Calu3 (cell line): ENCODE results near the gene GNA14. TPM values are rescaled to one million over a fixed set of nuclear protein-coding genes. Genes with fewer than 3 reads are reported as not detected.
"Not testable (repeated sequence)": the region's sequence is repeated elsewhere in the genome, so short reads cannot be mapped to it uniquely, and the experiment has no call there.

Experiments
- BruUV-seq: library from RNA; stranded (reverse); fragments of 400-500 nt; replicated peaks from 2 replicates; lab custom pipeline; 2021; lab: Mats Ljungman, UMichigan
- CTCF ChIA-PET: fragments of 300-600 bp; sonication (Branson Sonifier 250); formaldehyde crosslinking; loops from one replicate; lab custom pipeline; 2022; ENCODE audit warnings: antibody characterized with exemption; lab: Charles Lee
- DNase-seq: peaks from one replicate; pipeline ENCODE4 v3.0.0; 2022
- H3K27ac Mint-ChIP-seq: one replicate; pipeline ENCODE4 v1.8.0; 2022; ENCODE audit warnings: mixed read lengths; ENCODE audit not compliant: unreplicated experiment
- H3K27me3 Mint-ChIP-seq: one replicate; pipeline ENCODE4 v1.8.0; 2022; ENCODE audit warnings: mixed read lengths; ENCODE audit not compliant: unreplicated experiment
- H3K36me3 Mint-ChIP-seq: one replicate; pipeline ENCODE4 v1.8.0; 2022; ENCODE audit warnings: mild to moderate bottlenecking, moderate library complexity, mixed read lengths; ENCODE audit not compliant: insufficient read depth, unreplicated experiment
- H3K4me1 Mint-ChIP-seq: one replicate; pipeline ENCODE4 v1.8.0; 2022; ENCODE audit warnings: mild to moderate bottlenecking, low read depth, mixed read lengths; ENCODE audit not compliant: unreplicated experiment
- H3K4me3 Mint-ChIP-seq: one replicate; pipeline ENCODE4 v1.8.0; 2022; ENCODE audit warnings: mild to moderate bottlenecking, low read depth, moderate library complexity, mixed read lengths; ENCODE audit not compliant: unreplicated experiment
- H3K9me3 Mint-ChIP-seq: one replicate; pipeline ENCODE4 v1.8.0; 2022; ENCODE audit warnings: low read depth, mixed read lengths; ENCODE audit not compliant: unreplicated experiment
- intact Hi-C: fragments of 100-400 bp; cut with micrococcal nuclease; formaldehyde crosslinking; loops from one replicate; pipeline ENCODE4 v1.10.0; 2022; ENCODE audit not compliant: unreplicated experiment
- total RNA-seq: library from RNA; stranded (reverse); gene quantifications from 2 replicates; pipeline ENCODE4 v1.2.3, GENCODE V29; 2022
- TF ChIP-seq, protein P1 (sequence below): fragments of 200-600 bp; IDR thresholded peaks from one replicate; pipeline ENCODE4 v1.8.0; 2022; ENCODE audit warnings: antibody characterized with exemption; ENCODE audit not compliant: unreplicated experiment

Gene GNA14
- total RNA-seq, 1 experiment from 2014 or later: not detected

- no peaks in the 10 kb centered on the region for H3K4me1 Mint-ChIP-seq
- intact Hi-C loops: no loop called here
- no peak overlapping the region for H3K27ac Mint-ChIP-seq
- no TSS peak for BruUV-seq
- H3K27me3 Mint-ChIP-seq: peaks cover 41% of the 10 kb centered on the region
- TF ChIP-seq, protein P1, sequence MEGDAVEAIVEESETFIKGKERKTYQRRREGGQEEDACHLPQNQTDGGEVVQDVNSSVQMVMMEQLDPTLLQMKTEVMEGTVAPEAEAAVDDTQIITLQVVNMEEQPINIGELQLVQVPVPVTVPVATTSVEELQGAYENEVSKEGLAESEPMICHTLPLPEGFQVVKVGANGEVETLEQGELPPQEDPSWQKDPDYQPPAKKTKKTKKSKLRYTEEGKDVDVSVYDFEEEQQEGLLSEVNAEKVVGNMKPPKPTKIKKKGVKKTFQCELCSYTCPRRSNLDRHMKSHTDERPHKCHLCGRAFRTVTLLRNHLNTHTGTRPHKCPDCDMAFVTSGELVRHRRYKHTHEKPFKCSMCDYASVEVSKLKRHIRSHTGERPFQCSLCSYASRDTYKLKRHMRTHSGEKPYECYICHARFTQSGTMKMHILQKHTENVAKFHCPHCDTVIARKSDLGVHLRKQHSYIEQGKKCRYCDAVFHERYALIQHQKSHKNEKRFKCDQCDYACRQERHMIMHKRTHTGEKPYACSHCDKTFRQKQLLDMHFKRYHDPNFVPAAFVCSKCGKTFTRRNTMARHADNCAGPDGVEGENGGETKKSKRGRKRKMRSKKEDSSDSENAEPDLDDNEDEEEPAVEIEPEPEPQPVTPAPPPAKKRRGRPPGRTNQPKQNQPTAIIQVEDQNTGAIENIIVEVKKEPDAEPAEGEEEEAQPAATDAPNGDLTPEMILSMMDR: no peak
- CTCF ChIA-PET: interaction anchor here (0.6 kb wide), 1 partner anchor 96 kb away, joined by 4 read pairs; no protein-coding TSS in a partner anchor
- no peaks in the 10 kb centered on the region for H3K9me3 Mint-ChIP-seq
- H3K36me3 Mint-ChIP-seq: no peaks in the 10 kb centered on the region
- DNase-seq: no peak
- H3K4me3 Mint-ChIP-seq: no peak overlapping the region
Measured at GRCh38 chr9:77640741-77641580, 7.2 kb downstream of the GNA14 start.

GRCh38 chr9:77632652-77633051 lies 15.5 kb downstream of the GNA14 start:
- TF ChIP-seq, protein P1: no peak
- peaks cover 11% of the 10 kb centered on the region for H3K27me3 Mint-ChIP-seq
- intact Hi-C loops: no loop called here
- H3K36me3 Mint-ChIP-seq: no peaks in the 10 kb centered on the region
- H3K9me3 Mint-ChIP-seq: no peaks in the 10 kb centered on the region
- no peak for DNase-seq
- no peak overlapping the region for H3K4me3 Mint-ChIP-seq
- no peak overlapping the region for H3K27ac Mint-ChIP-seq
- no peaks in the 10 kb centered on the region for H3K4me1 Mint-ChIP-seq
- no TSS peak for BruUV-seq
- CTCF ChIA-PET: no interaction called here

GRCh38 chr9:77628864-77629263 lies 19.3 kb downstream of the GNA14 start:
- DNase-seq, H3K36me3 Mint-ChIP-seq, intact Hi-C loops, CTCF ChIA-PET, H3K9me3 Mint-ChIP-seq, BruUV-seq, H3K27ac Mint-ChIP-seq, H3K4me1 Mint-ChIP-seq, H3K4me3 Mint-ChIP-seq: not testable (repeated sequence)
- H3K27me3 Mint-ChIP-seq: peaks cover 44% of the 10 kb centered on the region

GRCh38 chr9:77616191-77616590 lies 31.9 kb downstream of the GNA14 start:
- CTCF ChIA-PET: no interaction called here
- DNase-seq: peak; percentile 1
- H3K4me3 Mint-ChIP-seq: no peak overlapping the region
- intact Hi-C loops: no loop called here
- H3K9me3 Mint-ChIP-seq: peaks cover 8% of the 10 kb centered on the region
- no peaks in the 10 kb centered on the region for H3K4me1 Mint-ChIP-seq
- TF ChIP-seq, protein P1: no peak
- H3K27ac Mint-ChIP-seq: no peak overlapping the region
- no TSS peak for BruUV-seq
- H3K27me3 Mint-ChIP-seq: no peaks in the 10 kb centered on the region
- H3K36me3 Mint-ChIP-seq: no peaks in the 10 kb centered on the region

DNA sequence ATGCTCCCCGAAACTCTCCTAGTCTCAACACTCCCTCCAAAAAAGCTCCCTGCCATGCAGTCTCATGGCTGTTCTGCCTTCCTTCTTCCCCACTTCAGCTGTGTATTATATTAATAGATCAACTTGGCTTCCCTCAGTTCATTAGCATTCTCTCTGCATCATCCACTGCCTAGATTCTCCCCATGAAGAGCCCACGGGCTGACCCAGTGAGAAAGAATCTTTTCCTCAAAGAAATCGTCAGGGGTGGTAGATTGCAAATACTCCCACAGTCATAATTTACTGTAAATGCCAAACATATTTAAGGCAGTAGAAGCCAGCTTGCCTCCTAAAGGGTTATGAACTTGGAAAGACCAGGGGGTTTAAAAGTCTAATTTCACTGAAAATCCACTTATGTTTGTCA lies 33.5 kb downstream of the GNA14 start:
- DNase-seq: no peak
- H3K27ac Mint-ChIP-seq: no peak overlapping the region
- CTCF ChIA-PET: no interaction called here
- BruUV-seq: no TSS peak
- intact Hi-C loops: no loop called here
- H3K36me3 Mint-ChIP-seq: no peaks in the 10 kb centered on the region
- no peak overlapping the region for H3K4me3 Mint-ChIP-seq
- peaks cover 8% of the 10 kb centered on the region for H3K9me3 Mint-ChIP-seq
- TF ChIP-seq, protein P1: no peak
- H3K4me1 Mint-ChIP-seq: no peaks in the 10 kb centered on the region
- no peaks in the 10 kb centered on the region for H3K27me3 Mint-ChIP-seq
